H9 (cell line): ENCODE results near the gene FGF4. TPM values are rescaled to one million over a fixed set of nuclear protein-coding genes. Genes with fewer than 3 reads are reported as not detected.

ENCODE experiments used
- DNase-seq: peaks from one replicate; pipeline ENCODE4 v3.0.0-alpha.2; 2017
- H2AFZ ChIP-seq: one replicate; pipeline ENCODE4 v1.6.1; 2013; ENCODE audit warnings: mild to moderate bottlenecking, low read length, control low read depth, moderate library complexity
- H2AK5ac ChIP-seq: 2 replicates; pipeline ENCODE4 v1.6.1; 2013; ENCODE audit warnings: low read length, control low read depth, mixed read lengths; ENCODE audit not compliant: insufficient read length
- H2BK120ac ChIP-seq: one replicate; pipeline ENCODE4 v1.6.1; 2013; ENCODE audit warnings: low read depth, mild to moderate bottlenecking, low read length, control low read depth, inconsistent platforms; ENCODE audit not compliant: poor library complexity, severe bottlenecking
- H2BK12ac ChIP-seq: 2 replicates; pipeline ENCODE4 v1.6.1; 2013; ENCODE audit warnings: low read length, control low read depth, mixed read lengths, low read depth; ENCODE audit not compliant: insufficient read length
- H2BK15ac ChIP-seq: 2 replicates; pipeline ENCODE4 v1.6.1; 2013; ENCODE audit warnings: low read depth, low read length, control low read depth
- H2BK20ac ChIP-seq: one replicate; pipeline ENCODE4 v1.6.1; 2013; ENCODE audit warnings: low read depth, mild to moderate bottlenecking, low read length, control low read depth, inconsistent platforms; ENCODE audit not compliant: poor library complexity, severe bottlenecking
- H2BK5ac ChIP-seq: 2 replicates; pipeline ENCODE4 v1.6.1; 2013; ENCODE audit warnings: low read length, control low read depth, mixed read lengths; ENCODE audit not compliant: insufficient read length
- H3K14ac ChIP-seq: 2 replicates; pipeline ENCODE4 v1.6.1; 2013; ENCODE audit warnings: low read length, control low read depth; ENCODE audit not compliant: insufficient read depth
- H3K18ac ChIP-seq: 2 replicates; pipeline ENCODE4 v1.6.1; 2013; ENCODE audit warnings: low read depth, mild to moderate bottlenecking, mixed read lengths, low read length, control low read depth; ENCODE audit not compliant: insufficient read length
- H3K23ac ChIP-seq: 2 replicates; pipeline ENCODE4 v1.6.1; 2013; ENCODE audit warnings: low read length, control low read depth, mixed read lengths, low read depth; ENCODE audit not compliant: insufficient read length
- H3K23me2 ChIP-seq: 2 replicates; pipeline ENCODE4 v1.6.1; 2013; ENCODE audit warnings: low read depth, mild to moderate bottlenecking, mixed read lengths, low read length, control low read depth; ENCODE audit not compliant: insufficient read length, poor library complexity, severe bottlenecking
- H3K27ac ChIP-seq: 2 replicates; pipeline ENCODE4 v1.5.1; 2013; ENCODE audit warnings: low read length, control low read depth, mixed read lengths, low read depth; ENCODE audit not compliant: insufficient read length
- H3K27me3 ChIP-seq: 2 replicates; pipeline ENCODE4 v1.6.1; 2013; ENCODE audit warnings: low read length, control low read depth, inconsistent platforms; ENCODE audit not compliant: insufficient read depth
- H3K4ac ChIP-seq: 2 replicates; pipeline ENCODE4 v1.6.1; 2013; ENCODE audit warnings: low read depth, mild to moderate bottlenecking, control low read depth, inconsistent platforms, low read length, moderate library complexity
- H3K4me1 ChIP-seq: 2 replicates; pipeline ENCODE4 v1.6.1; 2013; ENCODE audit warnings: low read length, control low read depth, inconsistent platforms; ENCODE audit not compliant: insufficient read depth
- H3K4me2 ChIP-seq: 2 replicates; pipeline ENCODE4 v1.6.1; 2013; ENCODE audit warnings: low read length, control low read depth, mixed read lengths; ENCODE audit not compliant: insufficient read length, insufficient read depth
- H3K56ac ChIP-seq: 2 replicates; pipeline ENCODE4 v1.6.1; 2013; ENCODE audit warnings: low read depth, mild to moderate bottlenecking, mixed read lengths, low read length, control low read depth; ENCODE audit not compliant: insufficient read length
- H3K79me1 ChIP-seq: 2 replicates; pipeline ENCODE4 v1.6.1; 2013; ENCODE audit warnings: low read depth, mild to moderate bottlenecking, moderate library complexity, low read length, control low read depth, inconsistent platforms; ENCODE audit not compliant: insufficient read depth, poor library complexity, severe bottlenecking
- H3K79me2 ChIP-seq: 2 replicates; pipeline ENCODE4 v1.6.1; 2013; ENCODE audit warnings: low read length, control low read depth, inconsistent platforms; ENCODE audit not compliant: insufficient read depth
- H3K9ac ChIP-seq: 2 replicates; pipeline ENCODE4 v1.6.1; 2013; ENCODE audit warnings: low read length, control low read depth, mixed read lengths; ENCODE audit not compliant: insufficient read length; ENCODE audit errors: extremely low read depth
- H3K9me3 ChIP-seq: one replicate; pipeline ENCODE4 v1.6.1; 2013; ENCODE audit warnings: low read depth, low read length, inconsistent platforms; ENCODE audit not compliant: control insufficient read depth
- H3T11ph ChIP-seq: one replicate; pipeline ENCODE4 v1.6.1; 2013; ENCODE audit warnings: mild to moderate bottlenecking, low read length, control low read depth, inconsistent platforms
- H4K20me1 ChIP-seq: one replicate; pipeline ENCODE4 v1.6.1; 2013; ENCODE audit not compliant: control insufficient read depth, insufficient read length, insufficient read depth
- H4K5ac ChIP-seq: 2 replicates; pipeline ENCODE4 v1.6.1; 2013; ENCODE audit warnings: low read depth, mild to moderate bottlenecking, mixed read lengths, low read length, control low read depth; ENCODE audit not compliant: insufficient read length
- H4K8ac ChIP-seq: replicated peaks from 2 replicates; pipeline ENCODE4 v1.6.1; 2013; ENCODE audit warnings: low read length, control low read depth, mixed read lengths, low read depth; ENCODE audit not compliant: insufficient read length
- H4K91ac ChIP-seq: 2 replicates; pipeline ENCODE4 v1.6.1; 2013; ENCODE audit warnings: low read depth, mild to moderate bottlenecking, moderate library complexity, mixed read lengths, low read length, control low read depth; ENCODE audit not compliant: insufficient read length
- H3K27ac Mint-ChIP-seq, 3 experiments: 2 replicates in 2 of 3; 3 replicates in 1 of 3; pipeline ENCODE4 v1.8.0; 2020 to 2021; ENCODE audit warnings: mixed read lengths in 3 of 3, mild to moderate bottlenecking in 1 of 3, moderate library complexity in 1 of 3
- H3K27me3 Mint-ChIP-seq: 2 replicates; pipeline ENCODE4 v1.8.0; 2021; ENCODE audit warnings: low read depth, mild to moderate bottlenecking, moderate library complexity, mixed read lengths
- H3K36me3 Mint-ChIP-seq, 3 experiments: 2 replicates in 2 of 3; 3 replicates in 1 of 3; pipeline ENCODE4 v1.8.0; 2020 to 2021; ENCODE audit warnings: low read depth in 3 of 3, mixed read lengths in 3 of 3; ENCODE audit not compliant: insufficient read depth in 1 of 3
- H3K4me1 Mint-ChIP-seq, 2 experiments: 2 replicates each; pipeline ENCODE4 v1.8.0; 2020; ENCODE audit warnings: mixed read lengths in 2 of 2
- H3K4me3 Mint-ChIP-seq, 2 experiments: 2 replicates in 1 of 2; 3 replicates in 1 of 2; pipeline ENCODE4 v1.8.0; 2020 to 2021; ENCODE audit warnings: mild to moderate bottlenecking in 2 of 2, mixed read lengths in 2 of 2, moderate library complexity in 1 of 2
- H3K9me3 Mint-ChIP-seq, 2 experiments: 2 replicates in 1 of 2; 3 replicates in 1 of 2; pipeline ENCODE4 v1.8.0; 2020; ENCODE audit warnings: mild to moderate bottlenecking in 2 of 2, mixed read lengths in 2 of 2, moderate library complexity in 1 of 2
- WGBS: extraction: QIAGEN DNeasy Blood & Tissue Kit; methylation state at CpG from one replicate; pipeline ENCODE4 v1.1.7; 2013; ENCODE audit warnings: missing lambda C conversion rate, low lambda C conversion rate, mixed read lengths; ENCODE audit not compliant: insufficient read length; ENCODE audit errors: extremely low coverage; 5-methylcytosine and 5-hydroxymethylcytosine counted together
- total RNA-seq: library from RNA; stranded (reverse); gene quantifications from 2 replicates; pipeline ENCODE4 v1.2.1, GENCODE V29; 2021
- TF ChIP-seq, protein P1 (sequence below): fragments of 200-600 bp; sonication (generic); conservative IDR thresholded peaks from 3 replicates; pipeline ENCODE4 v1.8.0; 2021; ENCODE audit warnings: antibody characterized with exemption, mild to moderate bottlenecking

FGF4 gene
- total RNA-seq, 1 experiment from 2014 or later = 0.68 TPM

DNA sequence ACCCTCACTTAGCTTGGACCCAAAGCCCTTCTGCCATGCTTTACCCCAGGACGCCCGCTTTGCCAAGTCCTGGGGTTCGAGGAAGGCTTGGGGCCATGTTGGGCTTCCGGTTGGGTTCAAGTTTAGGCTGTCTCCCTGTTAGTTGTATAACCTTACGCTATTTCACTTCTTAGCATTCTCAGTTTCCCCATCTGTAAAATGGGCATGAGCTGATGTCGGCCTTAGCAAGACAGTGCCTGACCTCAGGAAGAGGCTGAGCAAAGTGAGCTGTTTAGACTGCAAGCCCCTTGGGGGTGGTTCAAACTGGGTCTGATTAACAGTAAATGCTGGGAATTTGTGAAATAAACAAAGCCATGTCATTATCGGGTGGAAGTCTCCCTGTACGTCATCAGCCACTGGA is 3.2 kb upstream of the FGF4 start:
- H2BK20ac ChIP-seq = no peak overlapping the region
- no peak overlapping the region for H2AFZ ChIP-seq
- H3K14ac ChIP-seq = no peak overlapping the region
- no peak overlapping the region for H3K4me2 ChIP-seq
- no peak overlapping the region for H3K23ac ChIP-seq
- no peaks in the 10 kb centered on the region for H3K79me2 ChIP-seq
- H3K27ac Mint-ChIP-seq = no peak overlapping the region
- WGBS = no CpG with 5 or more reads among the region's 8 CpGs
- no peak overlapping the region for H2AK5ac ChIP-seq
- H2BK15ac ChIP-seq = no peak overlapping the region
- no peak overlapping the region for H3K4me3 Mint-ChIP-seq
- H3K9me3 ChIP-seq = no peaks in the 10 kb centered on the region
- H3K36me3 Mint-ChIP-seq = no peaks in the 10 kb centered on the region
- no peaks in the 10 kb centered on the region for H4K20me1 ChIP-seq
- H3K56ac ChIP-seq = no peak overlapping the region
- peaks cover 4% of the 10 kb centered on the region for H3K23me2 ChIP-seq
- H3K9ac ChIP-seq = no peak overlapping the region
- no peak overlapping the region for H3K4ac ChIP-seq
- no peaks in the 10 kb centered on the region for H3K9me3 Mint-ChIP-seq
- no peak overlapping the region for H4K8ac ChIP-seq
- no peak for DNase-seq
- peaks cover 18% of the 10 kb centered on the region for H3K27me3 ChIP-seq
- no peak overlapping the region for H4K5ac ChIP-seq
- no peak overlapping the region for H3K27ac ChIP-seq
- H3K4me1 Mint-ChIP-seq = peaks cover 9 to 13% of the 10 kb centered on the region in 2 experiments
- H3K79me1 ChIP-seq = no peaks in the 10 kb centered on the region
- H2BK120ac ChIP-seq = no peak overlapping the region
- H3T11ph ChIP-seq = no peak overlapping the region
- 0 out of 2 replicates have a peak, but pooled peaks cover 1% of the 10 kb centered on the region for H3K4me1 ChIP-seq
- H2BK5ac ChIP-seq = no peak overlapping the region
- TF ChIP-seq, protein P1, sequence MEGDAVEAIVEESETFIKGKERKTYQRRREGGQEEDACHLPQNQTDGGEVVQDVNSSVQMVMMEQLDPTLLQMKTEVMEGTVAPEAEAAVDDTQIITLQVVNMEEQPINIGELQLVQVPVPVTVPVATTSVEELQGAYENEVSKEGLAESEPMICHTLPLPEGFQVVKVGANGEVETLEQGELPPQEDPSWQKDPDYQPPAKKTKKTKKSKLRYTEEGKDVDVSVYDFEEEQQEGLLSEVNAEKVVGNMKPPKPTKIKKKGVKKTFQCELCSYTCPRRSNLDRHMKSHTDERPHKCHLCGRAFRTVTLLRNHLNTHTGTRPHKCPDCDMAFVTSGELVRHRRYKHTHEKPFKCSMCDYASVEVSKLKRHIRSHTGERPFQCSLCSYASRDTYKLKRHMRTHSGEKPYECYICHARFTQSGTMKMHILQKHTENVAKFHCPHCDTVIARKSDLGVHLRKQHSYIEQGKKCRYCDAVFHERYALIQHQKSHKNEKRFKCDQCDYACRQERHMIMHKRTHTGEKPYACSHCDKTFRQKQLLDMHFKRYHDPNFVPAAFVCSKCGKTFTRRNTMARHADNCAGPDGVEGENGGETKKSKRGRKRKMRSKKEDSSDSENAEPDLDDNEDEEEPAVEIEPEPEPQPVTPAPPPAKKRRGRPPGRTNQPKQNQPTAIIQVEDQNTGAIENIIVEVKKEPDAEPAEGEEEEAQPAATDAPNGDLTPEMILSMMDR = no peak
- peaks cover 57% of the 10 kb centered on the region for H3K27me3 Mint-ChIP-seq
- no peak overlapping the region for H4K91ac ChIP-seq
- H2BK12ac ChIP-seq = no peak overlapping the region
- no peak overlapping the region for H3K18ac ChIP-seq
